K562 (cell line): ENCODE data around the gene ZNF558.

Experiments
- SMAD3 ChIP-seq: fragments of 450-650 bp; formaldehyde crosslinking; conservative IDR thresholded peaks from 2 replicates; pipeline ENCODE4 v1.4.0; 2020; ENCODE audit warnings: mild to moderate bottlenecking
- TCF7 ChIP-seq: sonication (generic); IDR thresholded peaks from 2 replicates; pipeline ENCODE4 v1.6.1; 2016; ENCODE audit warnings: antibody characterized with exemption, borderline replicate concordance

DNA sequence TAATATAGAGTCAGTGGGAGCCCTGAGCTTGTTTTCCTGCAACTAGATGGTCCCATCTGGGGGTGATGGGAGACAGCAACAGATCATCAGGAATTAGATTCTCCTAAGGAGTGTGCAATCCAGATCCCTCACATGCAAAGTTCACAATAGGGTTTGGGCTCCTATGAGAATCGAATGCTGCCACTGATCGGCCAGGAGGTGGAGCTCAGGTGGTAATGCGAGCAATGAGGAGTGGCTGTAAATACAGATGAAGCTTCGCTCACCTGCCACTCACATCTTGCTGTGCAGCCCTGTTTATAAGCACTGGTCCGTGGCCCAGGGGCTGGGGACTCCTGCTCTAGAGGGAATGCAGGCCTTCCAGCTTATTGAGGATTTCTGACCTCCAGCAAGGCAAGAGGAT, 5.7 kb downstream of the ZNF558 start:
- TF ChIP-seq SMAD3 (CRISPR knock-in tag) (no peak), TCF7 (no peak)
